HuH-7.5 (cell line): ENCODE results near the gene ARL14.
A peak's percentile ranks its signal among the peaks of the same experiment; 100 is the strongest.
"Not testable (repeated sequence)": the region's sequence is repeated elsewhere in the genome, so short reads cannot be mapped to it uniquely, and the experiment has no call there.

ENCODE experiments used
- DNase-seq: peaks from one replicate; pipeline ENCODE4 v3.0.0; 2011; ENCODE audit warnings: low spot score

Gene ARL14

GRCh38 chr3:160677459-160677881 lies 510 bp downstream of the ARL14 start:
- DNase-seq = no peak

- no peak for DNase-seq
Measured at GRCh38 chr3:160678292-160678842, 1.4 kb downstream of the ARL14 start.

GRCh38 chr3:160684368-160684740 lies 7.4 kb downstream of the ARL14 start:
- no peak for DNase-seq

- no peak for DNase-seq
Measured at GRCh38 chr3:160685144-160685766, 8.3 kb downstream of the ARL14 start.

- DNase-seq = no peak
Measured at GRCh38 chr3:160686955-160687535, 10.1 kb downstream of the ARL14 start.

- DNase-seq = no peak
Measured at GRCh38 chr3:160691151-160691550, 14.2 kb downstream of the ARL14 start.

GRCh38 chr3:160691962-160692361 lies 15.0 kb downstream of the ARL14 start:
- DNase-seq = no peak

- no peak for DNase-seq
Measured at GRCh38 chr3:160693191-160693590, 16.2 kb downstream of the ARL14 start.

GRCh38 chr3:160694345-160694744 lies 17.4 kb downstream of the ARL14 start:
- no peak for DNase-seq

GRCh38 chr3:160695003-160695402 lies 18.0 kb downstream of the ARL14 start:
- DNase-seq = no peak

- no peak for DNase-seq
Measured at GRCh38 chr3:160695915-160696327, 19.0 kb downstream of the ARL14 start.

GRCh38 chr3:160697637-160698380 lies 20.8 kb downstream of the ARL14 start:
- no peak for DNase-seq

GRCh38 chr3:160698599-160699195 lies 21.7 kb downstream of the ARL14 start:
- DNase-seq = no peak

- DNase-seq = no peak
Measured at GRCh38 chr3:160701490-160701889, 24.5 kb downstream of the ARL14 start.

GRCh38 chr3:160702290-160702689 lies 25.3 kb downstream of the ARL14 start:
- no peak for DNase-seq

GRCh38 chr3:160703974-160704373 lies 27.0 kb downstream of the ARL14 start:
- no peak for DNase-seq

- DNase-seq = peak; percentile 12
Measured at GRCh38 chr3:160707187-160707794, 30.3 kb downstream of the ARL14 start.

GRCh38 chr3:160709477-160710182 lies 32.7 kb downstream of the ARL14 start:
- DNase-seq = no peak

GRCh38 chr3:160713144-160713543 lies 36.2 kb downstream of the ARL14 start:
- not testable (repeated sequence) for DNase-seq

GRCh38 chr3:160719710-160720109 lies 42.8 kb downstream of the ARL14 start:
- DNase-seq = no peak

- no peak for DNase-seq
Measured at GRCh38 chr3:160720123-160720746, 43.3 kb downstream of the ARL14 start.
